Activated CD4-positive, alpha-beta memory T cell treated with anti-CD3 and anti-CD28 coated beads, Interleukin-2, amount 10 ng/mL, durations not matched to agents 7 days and 5 days (primary cell): ENCODE data around the gene ZBTB48. TPM values are rescaled to one million over a fixed set of nuclear protein-coding genes. Genes with fewer than 3 reads are reported as not detected.
"Not testable (repeated sequence)": the region's sequence is repeated elsewhere in the genome, so short reads cannot be mapped to it uniquely, and the experiment has no call there.

Source experiments
- CTCF ChIA-PET: fragments of 350-600 bp; sonication (Branson Sonifier 250); formaldehyde crosslinking; loops from one replicate; lab custom pipeline; 2021; ENCODE audit warnings: antibody characterized with exemption, inconsistent platforms; lab: Charles Lee
- POLR2A ChIA-PET: fragments of 350-600 bp; sonication (Branson Sonifier 250); formaldehyde crosslinking; loops from one replicate; lab custom pipeline; 2021; ENCODE audit warnings: antibody characterized with exemption; lab: Charles Lee
- DNase-seq: peaks from one replicate; pipeline ENCODE4 v3.0.0-alpha.2; 2020
- H3K27ac Mint-ChIP-seq: one replicate; pipeline ENCODE4 v1.8.0; 2021; ENCODE audit warnings: mild to moderate bottlenecking, mixed read lengths
- H3K27me3 Mint-ChIP-seq: one replicate; pipeline ENCODE4 v1.8.0; 2021; ENCODE audit warnings: mixed read lengths
- H3K36me3 Mint-ChIP-seq: one replicate; pipeline ENCODE4 v1.8.0; 2021; ENCODE audit warnings: low read depth, mixed read lengths
- H3K4me1 Mint-ChIP-seq: one replicate; pipeline ENCODE4 v1.8.0; 2021; ENCODE audit warnings: mixed read lengths
- H3K4me3 Mint-ChIP-seq: one replicate; pipeline ENCODE4 v1.8.0; 2021; ENCODE audit warnings: mild to moderate bottlenecking, mixed read lengths
- H3K9me3 Mint-ChIP-seq: one replicate; pipeline ENCODE4 v1.8.0; 2021; ENCODE audit warnings: mixed read lengths
- total RNA-seq, 2 experiments: library from RNA; stranded (reverse); gene quantifications; one replicate each; pipeline ENCODE4 v1.2.3, GENCODE V29; 2021

The ZBTB48 gene
- total RNA-seq, 2 experiments from 2014 or later = 33.2 to 42.3 TPM

DNA sequence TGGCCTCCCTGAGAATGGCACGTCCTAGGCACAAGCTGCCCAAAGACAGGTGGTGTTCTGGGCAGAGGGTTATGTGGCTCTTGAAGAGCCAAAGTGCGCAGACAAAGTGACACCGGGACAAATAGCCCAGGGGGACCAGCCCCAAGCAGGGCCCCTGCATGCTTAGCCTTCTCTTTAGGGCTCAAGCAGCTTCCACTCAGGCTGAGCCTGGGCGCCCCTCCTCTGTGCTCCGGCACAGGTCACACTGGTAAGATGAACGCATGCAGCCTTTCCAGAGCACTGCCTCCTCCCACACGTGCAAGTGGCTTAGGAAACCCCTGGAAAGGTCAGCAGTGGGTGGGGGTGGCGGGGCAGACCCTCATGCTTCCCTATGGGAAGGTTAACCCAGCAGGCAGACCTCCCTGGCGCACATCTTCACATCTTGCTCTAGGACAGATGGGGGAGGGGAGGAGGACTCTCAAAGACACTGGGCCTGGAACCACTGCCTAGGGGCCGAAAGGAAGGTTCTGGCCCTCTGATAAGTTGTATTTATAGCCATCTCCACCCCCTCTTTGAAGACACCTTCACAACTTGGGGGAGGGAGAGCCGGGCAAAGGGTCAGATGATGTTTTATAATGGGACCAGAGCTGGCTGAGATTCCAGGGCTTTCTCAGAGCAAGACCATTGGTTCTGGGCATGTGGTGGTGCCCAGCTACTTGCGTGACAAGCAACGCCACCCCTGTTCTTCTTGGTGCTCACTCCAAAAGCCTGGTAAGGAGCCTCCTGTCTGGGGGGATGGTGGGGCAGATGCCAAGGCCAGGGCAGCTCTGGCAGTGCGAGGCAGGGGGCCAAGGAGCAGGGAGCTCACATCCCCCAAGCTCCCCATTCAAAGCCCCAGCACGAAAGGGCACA, 17.3 kb downstream of the ZBTB48 start:
- H3K27me3 Mint-ChIP-seq = no peaks in the 10 kb centered on the region
- peaks cover 69% of the 10 kb centered on the region for H3K36me3 Mint-ChIP-seq
- peaks cover 45% of the 10 kb centered on the region for H3K4me1 Mint-ChIP-seq
- H3K27ac Mint-ChIP-seq = no peak overlapping the region
- ChIA-PET CTCF (interaction anchor here (1.0 kb wide), 1 partner anchor 49 kb away, joined by 3 read pairs; no protein-coding TSS in a partner anchor), POLR2A (interaction anchor here (1.8 to 7.8 kb wide), 2 partner anchors 17 to 43 kb away, joined by 8 to 94 read pairs; partner anchors contain the start of genes NOL9, TAS1R1 and ZBTB48)
- DNase-seq = no peak
- H3K9me3 Mint-ChIP-seq = no peaks in the 10 kb centered on the region
- H3K4me3 Mint-ChIP-seq = no peak overlapping the region

DNA sequence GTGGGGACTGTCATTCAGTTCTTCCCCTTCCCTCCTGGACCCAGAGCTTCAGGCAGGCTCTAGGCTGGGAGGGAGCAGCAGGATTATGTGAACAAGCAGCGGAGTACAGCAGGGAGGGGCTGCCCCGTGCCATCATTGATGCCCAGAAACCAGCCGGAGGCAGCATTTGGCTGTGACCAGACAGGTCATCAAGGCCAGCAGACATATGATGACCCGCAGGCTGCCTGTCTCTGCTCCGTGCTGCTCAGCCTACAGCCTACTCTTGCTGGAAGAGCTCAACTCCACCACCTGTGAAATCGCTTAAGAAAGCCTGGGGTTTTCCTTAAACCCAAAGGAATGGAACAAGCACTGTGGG, 18.0 kb downstream of the ZBTB48 start:
- Mint-ChIP-seq H3K36me3 (peaks cover 66% of the 10 kb centered on the region), H3K4me1 (peaks cover 41% of the 10 kb centered on the region), H3K27me3 (no peaks in the 10 kb centered on the region), H3K9me3 (no peaks in the 10 kb centered on the region), H3K27ac (no peak overlapping the region), H3K4me3 (no peak overlapping the region)
- CTCF ChIA-PET = interaction anchor here (1.0 kb wide), 1 partner anchor 49 kb away, joined by 3 read pairs; no protein-coding TSS in a partner anchor
- DNase-seq = no peak
- POLR2A ChIA-PET = interaction anchor here (1.8 to 7.8 kb wide), 2 partner anchors 17 to 43 kb away, joined by 8 to 94 read pairs; partner anchors contain the start of genes NOL9, TAS1R1 and ZBTB48

DNA sequence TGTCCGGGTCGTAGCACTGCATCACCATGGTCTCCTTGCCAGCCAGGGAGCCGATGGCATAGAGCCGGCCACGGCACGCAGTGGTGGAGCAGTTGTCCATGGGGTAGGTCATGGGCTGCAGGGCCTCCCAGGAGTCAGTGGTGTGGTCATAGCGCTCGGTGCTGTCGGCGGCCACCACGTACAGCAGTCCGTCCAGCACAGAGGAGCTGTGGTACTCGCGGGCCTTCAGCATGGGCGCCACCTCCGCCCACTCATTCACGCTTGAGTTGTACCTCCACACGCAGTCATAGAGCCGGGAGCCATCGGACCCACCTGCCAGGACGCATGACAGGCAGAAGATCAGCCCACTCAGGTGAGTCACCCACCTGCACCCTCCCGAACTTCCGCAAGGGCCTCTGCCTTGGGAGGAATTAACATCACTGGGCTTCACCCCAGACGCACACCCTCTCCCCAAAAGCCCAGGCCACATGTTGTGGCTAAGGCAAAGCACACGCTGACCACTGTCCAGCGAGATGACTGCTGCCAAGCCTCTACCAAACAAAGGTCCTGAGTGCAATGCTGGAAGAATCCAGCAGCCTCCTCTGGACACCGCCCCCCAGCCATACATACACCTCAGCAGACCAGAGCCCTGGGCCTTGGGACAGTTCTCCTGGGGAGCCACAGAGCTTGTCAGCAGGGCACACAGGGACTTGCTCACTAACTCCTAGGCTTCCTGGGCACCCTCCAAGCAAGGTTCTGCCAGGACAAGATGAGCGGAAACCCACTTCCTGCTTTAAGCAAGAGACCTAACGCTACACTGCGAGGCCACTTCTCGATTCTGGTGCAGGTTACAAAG, 19.6 kb downstream of the ZBTB48 start:
- DNase-seq = peak; percentile 65
- no peaks in the 10 kb centered on the region for H3K27me3 Mint-ChIP-seq
- peak overlapping the region; percentile 88 for H3K27ac Mint-ChIP-seq
- H3K4me1 Mint-ChIP-seq = peaks cover 45% of the 10 kb centered on the region
- peaks cover 58% of the 10 kb centered on the region for H3K36me3 Mint-ChIP-seq
- ChIA-PET CTCF (interaction anchor here (0.5 to 2.9 kb wide), 11 partner anchors 10 to 191 kb away, joined by 3 to 22 read pairs (median 5); partner anchors contain the start of genes NOL9, PLEKHG5, TAS1R1 and THAP3), POLR2A (interaction anchor here (1.2 to 7.8 kb wide), 13 partner anchors 10 to 136 kb away, joined by 3 to 94 read pairs (median 5); partner anchors contain the start of genes DNAJC11, NOL9, PHF13 and PLEKHG5)
- peak overlapping the region; percentile 86 for H3K4me3 Mint-ChIP-seq
- H3K9me3 Mint-ChIP-seq = no peaks in the 10 kb centered on the region

DNA sequence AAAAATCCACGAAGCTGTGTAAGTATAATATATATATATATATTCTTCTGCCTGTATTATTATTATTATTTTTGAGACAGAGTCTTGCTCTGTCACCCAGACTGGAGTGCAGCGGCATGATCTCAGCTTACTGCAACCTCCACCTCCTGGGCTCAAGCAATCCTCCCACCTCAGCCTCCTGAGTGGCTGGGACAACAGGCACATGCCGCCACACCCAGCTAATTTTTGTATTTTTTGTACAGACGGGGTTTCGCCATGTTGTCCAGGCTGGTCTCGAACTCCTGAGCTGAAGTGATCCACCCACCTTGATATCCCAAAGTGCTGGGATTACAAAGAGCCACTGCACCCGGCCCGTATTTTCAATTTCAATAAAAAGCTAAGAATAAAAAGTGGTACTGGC, 20.2 kb downstream of the ZBTB48 start:
- DNase-seq, H3K9me3 Mint-ChIP-seq, H3K27me3 Mint-ChIP-seq: not testable (repeated sequence)
- H3K27ac Mint-ChIP-seq = peak overlapping the region; percentile 88
- ChIA-PET POLR2A (interaction anchor here (0.9 to 7.8 kb wide), 15 partner anchors 11 to 140 kb away, joined by 3 to 94 read pairs (median 5); partner anchors contain the start of genes DNAJC11, NOL9, PHF13 and PLEKHG5), CTCF (interaction anchor here (0.5 to 2.9 kb wide), 12 partner anchors 10 to 395 kb away, joined by 3 to 22 read pairs (median 4); partner anchors contain the start of genes NOL9, PLEKHG5, TAS1R1 and THAP3)
- peaks cover 47% of the 10 kb centered on the region for H3K4me1 Mint-ChIP-seq
- peaks cover 53% of the 10 kb centered on the region for H3K36me3 Mint-ChIP-seq
- H3K4me3 Mint-ChIP-seq = peak overlapping the region; percentile 86

DNA sequence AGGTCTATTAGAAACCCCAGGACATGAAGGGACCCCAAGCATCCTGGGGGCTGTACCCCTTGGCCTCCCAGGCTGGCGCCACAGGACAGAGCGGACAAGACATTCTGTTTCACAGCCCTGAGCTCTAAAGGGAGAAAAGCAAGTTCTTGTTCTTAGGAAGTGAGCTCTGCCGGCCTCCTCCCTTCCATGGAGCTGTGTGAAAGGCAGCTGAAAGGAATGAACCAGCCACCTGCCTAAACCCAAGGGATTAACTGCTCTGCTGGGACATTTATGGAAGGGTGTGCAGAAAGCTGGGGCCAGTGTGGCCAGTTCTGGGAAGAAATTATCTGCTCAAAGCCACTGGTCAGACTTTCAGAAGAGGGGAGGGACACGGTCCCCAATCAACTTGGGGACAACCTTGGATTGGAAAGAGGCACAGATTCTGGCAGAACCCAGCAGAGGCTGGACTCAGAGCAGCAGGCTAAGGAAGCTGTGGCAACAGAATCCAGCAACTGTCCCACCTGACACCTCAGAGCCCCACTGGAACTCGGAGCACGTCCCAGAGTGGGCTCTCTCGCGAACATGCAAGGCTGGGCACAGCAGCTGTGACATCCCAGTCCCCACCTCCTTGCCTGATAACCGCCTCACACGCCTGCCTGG, 20.7 kb downstream of the ZBTB48 start:
- DNase-seq = no peak
- H3K27me3 Mint-ChIP-seq = no peaks in the 10 kb centered on the region
- ChIA-PET CTCF (interaction anchor here (0.8 to 2.9 kb wide), 11 partner anchors 11 to 395 kb away, joined by 3 to 22 read pairs (median 5); partner anchors contain the start of genes NOL9, PLEKHG5, TAS1R1 and THAP3), POLR2A (interaction anchor here (0.9 to 7.8 kb wide), 15 partner anchors 11 to 141 kb away, joined by 3 to 94 read pairs (median 5); partner anchors contain the start of genes DNAJC11, NOL9, PHF13 and PLEKHG5)
- H3K36me3 Mint-ChIP-seq = peaks cover 48% of the 10 kb centered on the region
- peak overlapping the region; percentile 88 for H3K27ac Mint-ChIP-seq
- H3K9me3 Mint-ChIP-seq = no peaks in the 10 kb centered on the region
- peak overlapping the region; percentile 86 for H3K4me3 Mint-ChIP-seq
- H3K4me1 Mint-ChIP-seq = peaks cover 49% of the 10 kb centered on the region

DNA sequence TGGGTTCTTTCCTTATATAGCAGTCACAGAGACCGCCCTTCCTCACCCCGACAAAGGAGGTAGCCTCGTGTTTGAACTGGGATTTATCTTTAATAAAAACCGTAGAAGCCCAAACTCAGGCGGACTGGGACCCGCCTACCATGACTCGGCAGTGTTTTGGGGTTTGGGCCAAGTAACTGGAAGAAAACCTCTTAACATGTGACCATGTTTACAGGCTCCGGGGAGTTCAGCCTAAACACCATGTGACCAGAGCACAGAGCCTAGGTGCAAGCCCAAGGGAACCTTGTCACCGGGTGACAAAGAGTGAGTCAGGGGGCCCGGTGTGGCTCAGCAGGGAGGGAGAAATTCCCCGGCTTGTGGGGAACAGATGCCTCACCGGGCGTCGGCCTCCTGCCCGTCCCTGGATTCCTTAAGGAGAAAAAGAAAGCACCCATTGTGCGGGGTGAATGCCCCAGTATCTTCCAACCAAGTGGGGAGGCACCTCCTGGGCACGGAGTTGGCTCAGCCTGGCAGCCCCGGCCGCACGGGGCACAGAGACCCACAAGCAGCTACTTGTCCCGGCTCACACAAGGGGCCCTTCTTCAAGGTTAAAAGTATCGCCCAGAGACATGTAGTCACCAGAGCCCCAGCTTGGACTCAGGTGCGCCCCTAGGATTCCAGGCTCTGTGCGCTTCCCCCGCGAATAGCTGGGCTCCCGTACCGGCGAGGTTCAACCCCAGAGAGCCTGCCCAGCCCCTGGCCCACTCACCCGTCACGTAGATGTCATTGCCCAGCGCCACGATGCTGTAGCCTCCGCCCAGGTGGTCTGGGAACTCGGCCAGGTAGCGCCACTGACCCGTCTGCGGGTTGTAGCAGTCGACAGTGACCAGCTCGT, 21.5 kb downstream of the ZBTB48 start:
- ChIA-PET CTCF (interaction anchor here (0.9 to 2.9 kb wide), 12 partner anchors 10 to 396 kb away, joined by 3 to 22 read pairs (median 6); partner anchors contain the start of genes NOL9, PLEKHG5, TAS1R1 and THAP3), POLR2A (interaction anchor here (0.9 to 7.8 kb wide), 19 partner anchors 11 to 208 kb away, joined by 3 to 94 read pairs (median 7); partner anchors contain the start of genes ACOT7, CAMTA1, DNAJC11 and NOL9)
- Mint-ChIP-seq H3K4me3 (peak overlapping the region; percentile 86), H3K27ac (peak overlapping the region; percentile 88), H3K36me3 (peaks cover 40% of the 10 kb centered on the region), H3K9me3 (no peaks in the 10 kb centered on the region), H3K4me1 (peaks cover 42% of the 10 kb centered on the region), H3K27me3 (no peaks in the 10 kb centered on the region)
- peak; percentile 85 for DNase-seq

DNA sequence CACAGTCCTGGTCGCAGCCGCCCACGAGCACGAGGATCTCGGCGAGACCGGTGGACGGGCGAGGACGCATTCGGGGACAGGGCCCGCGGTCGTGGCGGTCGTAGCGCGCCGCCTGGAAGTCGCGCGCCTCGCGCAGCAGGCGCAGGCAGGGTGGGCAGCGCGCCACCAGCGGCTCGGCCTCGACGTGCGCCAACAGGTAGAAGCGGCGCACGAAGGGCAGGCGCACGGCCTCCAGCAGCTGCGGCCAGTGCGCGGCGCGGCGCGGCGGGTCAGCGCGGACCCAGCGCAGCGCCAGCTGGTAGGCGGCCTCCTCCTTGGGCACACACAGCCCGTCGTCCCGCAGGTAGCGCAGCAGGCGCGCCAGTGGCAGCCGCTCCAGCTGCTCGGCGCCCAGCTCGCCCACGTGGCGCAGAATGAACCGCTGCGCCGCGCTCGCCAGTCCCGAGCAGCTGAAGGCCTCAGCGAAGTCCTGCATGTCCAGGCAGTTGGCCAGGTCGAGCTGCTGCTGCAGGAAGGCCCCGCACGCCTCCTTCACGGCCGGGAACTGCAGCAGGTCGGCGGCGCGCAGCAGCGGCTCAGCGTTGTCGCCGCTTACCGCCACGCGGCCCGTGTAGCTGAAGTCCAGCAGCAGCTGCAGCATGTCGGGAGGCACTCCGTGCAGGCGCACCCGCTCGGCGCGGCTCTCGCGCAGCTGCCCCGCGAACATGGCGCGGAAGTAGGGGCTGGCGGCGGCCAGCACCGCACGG, 22.3 kb downstream of the ZBTB48 start:
- Mint-ChIP-seq H3K4me3 (peak overlapping the region; percentile 86), H3K4me1 (peaks cover 39% of the 10 kb centered on the region), H3K36me3 (peaks cover 37% of the 10 kb centered on the region), H3K27ac (peak overlapping the region; percentile 98), H3K27me3 (no peaks in the 10 kb centered on the region), H3K9me3 (no peaks in the 10 kb centered on the region)
- DNase-seq = no peak
- POLR2A ChIA-PET = interaction anchor here (0.9 to 7.8 kb wide), 15 partner anchors 10 to 209 kb away, joined by 3 to 94 read pairs (median 13); partner anchors contain the start of genes ACOT7, CAMTA1, NOL9 and PHF13
- CTCF ChIA-PET = interaction anchor here (0.7 to 2.9 kb wide), 11 partner anchors 10 to 112 kb away, joined by 3 to 22 read pairs (median 5); partner anchors contain the start of genes NOL9, PLEKHG5, TAS1R1 and ZBTB48

DNA sequence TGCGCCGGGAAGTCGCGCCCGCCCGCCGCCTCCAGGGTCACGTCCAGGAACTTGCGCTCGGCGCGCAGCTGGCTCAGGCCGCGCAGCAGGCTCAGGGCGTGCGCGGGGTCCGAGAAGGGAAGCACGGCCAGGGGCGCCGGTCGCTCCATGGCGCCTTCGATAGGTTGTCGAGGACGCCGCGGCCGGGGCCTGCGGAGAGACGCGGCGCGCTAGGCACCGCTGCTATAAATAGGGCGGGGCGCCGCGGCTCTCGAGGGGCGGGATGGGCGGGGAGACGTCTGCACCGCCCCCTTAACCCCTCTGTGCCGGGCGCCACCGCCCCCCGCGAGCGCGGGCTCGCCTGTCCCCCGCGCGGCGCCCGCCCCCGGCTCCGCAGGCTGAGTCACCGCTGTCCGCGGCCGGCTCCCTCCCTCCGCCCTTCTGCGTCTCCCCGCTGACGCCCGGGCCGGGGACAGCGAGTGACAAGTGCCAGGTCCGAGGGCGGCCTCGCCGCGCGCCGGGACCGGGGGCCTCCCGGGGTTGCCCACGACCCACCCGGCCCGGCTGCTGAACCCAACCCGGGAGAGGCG, 23.0 kb downstream of the ZBTB48 start, which contains the start of gene KLHL21:
KLHL21 (minus strand) TSS at position 201 of the 569 bp plus-strand sequence; CDS start at position 149, 52 bp downstream.
- H3K27ac Mint-ChIP-seq = peak within 1 kb of the TSS; percentile 98
- CTCF ChIA-PET = interaction anchor here (0.7 to 2.0 kb wide), 7 partner anchors 9 to 50 kb away, joined by 3 to 8 read pairs (median 5); no protein-coding TSS in a partner anchor
- POLR2A ChIA-PET = interaction anchor here (0.5 to 7.8 kb wide), 16 partner anchors 9 to 245 kb away, joined by 3 to 94 read pairs (median 10); partner anchors contain the start of genes ACOT7, CAMTA1, NOL9 and PHF13
- H3K4me3 Mint-ChIP-seq = peak within 1 kb of the TSS; percentile 86
- H3K27me3 Mint-ChIP-seq = no peaks in the 10 kb centered on the region
- DNase-seq = peak; percentile 88
- H3K4me1 Mint-ChIP-seq = peaks cover 33% of the 10 kb centered on the region
- no peaks in the 10 kb centered on the region for H3K9me3 Mint-ChIP-seq
- peaks cover 30% of the 10 kb centered on the region for H3K36me3 Mint-ChIP-seq

DNA sequence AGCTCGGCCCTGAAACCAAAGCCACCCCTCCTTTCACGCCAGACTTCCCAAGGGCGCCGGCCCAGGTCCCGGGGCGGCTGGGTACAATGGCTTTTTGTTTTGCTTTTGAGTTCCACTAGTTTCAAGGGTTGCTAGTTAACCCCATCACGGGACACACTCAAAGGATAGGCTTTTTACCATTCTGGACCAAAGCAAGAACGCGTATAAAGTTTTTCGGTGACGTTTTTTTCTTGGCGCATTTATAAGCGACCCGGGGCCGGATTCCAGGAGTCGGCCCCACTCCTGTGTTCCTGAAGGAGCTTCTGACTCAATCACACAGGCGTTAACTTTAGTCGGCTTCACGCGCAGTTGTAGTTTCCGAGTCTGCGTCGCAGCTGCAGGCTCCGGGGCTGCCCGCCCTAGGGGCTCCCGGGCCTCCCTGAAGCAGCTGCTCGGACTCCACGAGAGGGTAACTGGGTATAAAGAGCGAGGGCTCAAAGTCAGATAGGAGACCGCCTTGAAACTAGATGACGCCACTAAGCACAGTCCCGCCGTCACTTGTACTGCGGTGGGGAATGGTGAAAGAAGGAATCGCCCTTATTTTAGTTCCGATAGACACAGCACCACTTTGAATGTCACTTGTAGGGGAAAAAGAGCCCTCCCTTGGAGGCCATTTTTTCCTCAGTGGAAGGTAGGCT, 23.6 kb downstream of the ZBTB48 start:
- no peaks in the 10 kb centered on the region for H3K9me3 Mint-ChIP-seq
- H3K4me1 Mint-ChIP-seq = peaks cover 31% of the 10 kb centered on the region
- H3K27ac Mint-ChIP-seq = peak overlapping the region; percentile 98
- POLR2A ChIA-PET = interaction anchor here (0.6 to 7.8 kb wide), 14 partner anchors 9 to 246 kb away, joined by 3 to 94 read pairs (median 14); partner anchors contain the start of genes ACOT7, CAMTA1, NOL9 and PHF13
- CTCF ChIA-PET = interaction anchor here (1.1 to 2.1 kb wide), 4 partner anchors 9 to 49 kb away, joined by 5 to 8 read pairs (median 7); partner anchors contain the start of genes NOL9 and TAS1R1
- H3K36me3 Mint-ChIP-seq = peaks cover 25% of the 10 kb centered on the region
- DNase-seq = peak; percentile 63
- no peaks in the 10 kb centered on the region for H3K27me3 Mint-ChIP-seq
- H3K4me3 Mint-ChIP-seq = peak overlapping the region; percentile 81
